NOMO-1 treated with dmso at 0.1 percent for 144 hours (cell line): ENCODE measurements around the gene PPIE.

ENCODE experiments used
- DNase-seq: peaks from one replicate; lab custom pipeline; 2025; ENCODE audit not compliant: unreplicated experiment; lab: John Stamatoyannopoulos, UW

The PPIE gene

GRCh38 chr1:39738622-39739366 lies at the start of gene PPIE:
PPIE (plus strand) TSS chr1:39738882; CDS start chr1:39738901, 19 bp downstream.
- peak; percentile 86 for DNase-seq

DNA sequence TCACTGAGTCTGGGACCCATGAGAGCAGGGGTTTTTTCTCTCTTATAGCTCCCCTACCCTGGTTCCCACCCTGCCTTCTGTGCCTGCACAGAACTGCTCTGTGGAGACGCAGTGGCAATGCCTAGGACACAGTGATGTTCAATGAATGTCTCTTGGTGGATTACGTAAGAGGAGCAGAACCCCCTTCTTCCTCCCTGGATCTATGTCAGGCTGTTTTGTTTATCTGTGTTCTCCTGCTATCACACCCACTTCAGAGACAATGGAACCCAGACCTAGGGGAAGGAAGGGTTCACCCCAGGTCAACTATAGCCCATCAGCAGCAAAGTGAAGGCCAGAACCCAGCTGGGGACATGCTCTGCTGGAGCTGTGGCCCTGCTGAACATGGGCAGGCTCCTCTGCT lies 49.5 kb upstream of the PPIE start:
- no peak for DNase-seq

DNA sequence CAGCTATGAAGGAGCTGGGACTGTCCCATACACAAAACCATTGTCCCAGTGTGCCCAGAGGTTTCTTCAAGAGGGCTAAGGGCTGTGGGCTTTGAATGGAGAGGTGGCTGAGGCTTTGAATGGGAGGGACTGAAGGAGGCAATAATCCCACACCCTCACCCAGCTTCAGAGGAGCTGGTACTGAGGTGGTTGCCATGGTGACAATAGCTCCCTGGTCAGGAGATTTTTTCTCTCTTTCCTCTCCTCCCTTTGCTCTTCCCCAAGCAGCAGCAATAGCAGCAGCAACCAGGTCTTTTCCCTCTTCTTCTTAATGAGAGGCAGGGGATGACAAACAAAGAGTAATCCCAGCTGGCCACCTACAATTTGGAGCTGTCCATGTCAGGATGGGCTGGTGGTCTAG lies 49.0 kb upstream of the PPIE start:
- no peak for DNase-seq

DNA sequence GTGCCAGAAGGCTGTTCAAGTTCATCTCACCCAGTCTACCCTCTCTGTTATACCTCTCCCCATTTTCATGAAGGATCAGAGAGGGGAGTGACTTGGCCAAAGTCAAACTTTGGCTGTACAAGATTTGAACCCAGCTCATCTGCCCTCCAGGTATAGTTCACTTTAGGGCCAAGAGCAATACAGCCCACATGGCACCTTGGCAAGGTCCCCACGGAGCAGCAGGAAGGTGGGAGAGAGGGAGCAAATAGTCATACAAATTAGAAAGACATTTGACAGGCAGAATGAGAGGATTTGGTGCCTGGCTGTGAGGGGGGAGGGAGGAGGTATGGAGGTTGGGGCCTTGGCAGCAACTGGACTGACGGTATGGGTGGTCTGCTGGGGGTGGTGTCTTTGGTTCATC lies 48.5 kb upstream of the PPIE start:
- DNase-seq = no peak

DNA sequence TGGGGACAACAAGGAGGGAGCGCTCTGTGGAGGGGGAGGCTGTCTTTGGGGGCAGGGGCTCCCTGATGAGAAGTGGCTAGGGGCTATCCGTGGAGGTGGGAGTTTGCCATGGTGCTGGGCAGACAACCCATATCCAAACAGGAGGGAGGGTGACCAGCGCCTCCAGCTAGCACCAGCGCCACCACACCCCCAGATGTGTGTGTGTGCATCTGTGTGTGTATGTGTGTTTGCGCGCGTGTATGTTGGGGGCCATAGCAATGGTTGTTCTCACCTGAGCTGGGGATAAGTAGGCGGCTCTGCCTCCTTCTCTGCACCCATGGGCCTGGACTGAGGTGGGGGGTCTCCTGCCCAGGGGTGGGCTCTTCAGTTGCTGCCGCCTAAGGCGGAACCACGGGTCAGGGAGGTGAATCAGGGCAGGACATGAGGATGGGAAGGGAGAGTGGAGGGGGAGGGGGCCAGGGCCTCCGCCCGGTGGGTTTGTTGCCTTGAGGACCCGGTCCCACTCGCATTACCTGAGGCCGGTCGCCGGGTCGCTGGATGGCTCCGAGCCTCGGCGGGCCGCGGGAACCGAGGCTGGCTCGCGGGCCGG lies 47.8 kb upstream of the PPIE start:
- DNase-seq = no peak

DNA sequence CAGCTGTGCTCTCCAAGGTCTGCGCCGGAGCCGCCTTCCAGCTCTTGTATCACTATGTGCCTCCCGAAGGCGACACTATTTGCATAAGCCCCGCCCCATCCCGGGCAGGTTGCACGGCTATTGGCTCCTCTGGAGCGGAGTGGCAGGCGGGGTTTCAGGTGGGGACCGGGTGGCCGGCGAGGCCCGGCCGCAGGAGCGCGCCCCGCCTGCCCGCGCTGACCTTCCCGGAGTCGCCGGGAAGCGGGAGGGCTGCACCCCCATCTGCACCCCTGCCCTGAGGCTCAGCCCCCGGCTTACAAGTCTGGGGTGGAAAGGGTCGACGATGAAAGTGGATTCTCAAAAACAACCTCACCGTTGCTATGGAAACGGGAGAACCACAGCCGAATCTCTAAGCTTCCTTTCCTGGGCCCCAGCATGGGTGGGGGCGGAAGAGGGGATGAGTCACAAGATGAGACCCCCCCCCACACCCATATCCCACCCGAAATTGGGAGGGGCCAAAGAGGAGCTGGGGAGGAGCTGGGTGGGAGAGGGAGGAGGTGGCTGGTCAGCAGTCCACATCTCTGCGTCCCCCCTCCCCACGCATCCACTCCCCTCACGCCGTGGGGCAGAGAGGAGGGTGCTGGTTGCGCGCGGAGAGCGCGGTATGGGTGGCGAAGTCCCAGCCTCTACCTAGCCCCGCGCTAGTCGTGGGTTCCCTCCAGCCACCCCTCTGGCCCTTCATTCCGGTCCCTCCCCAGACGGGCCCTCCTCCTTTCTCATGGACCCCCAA lies 47.1 kb upstream of the PPIE start, which contains the start of gene HPCAL4:
HPCAL4 (minus strand) TSS at position 51 of the 769 bp plus-strand sequence. CDS start 6,830 bp downstream, outside the sequence.
- peak; percentile 84 for DNase-seq

DNA sequence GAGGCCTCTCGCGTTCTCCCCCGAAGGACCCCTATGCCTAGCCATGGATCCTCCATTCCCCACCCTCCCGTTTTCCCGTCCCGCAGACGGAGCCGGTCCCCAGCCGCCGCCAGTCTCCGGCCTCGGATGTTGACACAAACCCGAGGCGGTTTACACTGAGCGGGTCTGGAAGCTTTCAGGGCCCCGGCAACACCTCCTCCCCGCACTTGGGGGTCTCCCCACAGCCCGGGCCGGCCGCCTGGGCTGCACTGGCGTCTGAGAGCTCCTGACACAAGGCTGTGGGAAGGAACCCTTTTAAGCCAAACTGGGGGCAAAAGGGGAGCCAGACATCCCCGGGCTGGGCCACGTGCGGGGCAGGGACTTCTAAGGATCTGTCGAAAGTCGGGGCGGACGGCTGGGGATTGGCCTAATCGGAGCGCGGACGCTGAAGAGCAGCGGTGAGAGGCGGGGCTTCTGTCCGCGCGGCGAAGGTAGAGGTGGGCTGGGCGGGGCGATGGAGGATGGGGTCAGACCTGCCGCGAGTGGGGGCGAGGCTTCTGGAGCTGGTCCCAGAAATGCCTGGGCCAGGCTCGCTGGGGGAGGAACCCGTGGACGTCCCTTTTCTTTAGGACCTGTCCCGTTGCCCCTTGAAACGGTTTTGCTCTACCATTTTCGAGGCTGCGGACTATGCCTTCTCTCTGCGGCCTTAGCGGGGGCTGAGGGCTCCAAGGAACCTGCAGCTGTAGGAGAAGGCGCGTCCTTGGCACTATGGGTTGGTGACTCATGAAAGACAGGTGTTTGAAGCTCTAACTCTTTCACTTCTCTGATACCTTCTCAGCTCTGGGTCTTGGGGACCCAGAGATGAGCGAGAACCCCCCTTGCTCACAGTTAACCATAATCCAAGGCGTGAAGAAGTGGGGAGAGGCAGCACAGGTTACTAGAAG lies 46.3 kb upstream of the PPIE start:
- DNase-seq = no peak

DNA sequence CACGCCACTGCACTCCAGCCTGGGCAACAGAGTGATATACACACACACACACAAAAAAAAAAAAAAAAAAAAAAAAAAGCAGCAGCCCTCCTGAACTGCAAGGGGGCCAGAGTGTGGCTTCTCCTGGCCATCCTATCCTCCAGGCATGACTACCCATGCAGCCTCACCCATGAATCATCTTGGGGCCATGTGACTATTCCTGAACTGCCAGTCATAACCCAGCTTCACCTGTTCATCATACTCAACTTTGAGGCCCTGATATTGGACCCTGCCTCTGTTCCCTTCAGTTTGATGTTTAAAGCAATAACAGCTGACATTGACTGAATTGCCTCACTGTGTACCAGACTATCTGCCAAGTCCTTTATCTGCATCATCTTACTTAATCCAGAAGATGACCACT lies 44.7 kb upstream of the PPIE start:
- DNase-seq = no peak

- DNase-seq = no peak
These were observed 43.7 kb upstream of the PPIE start for GRCh38 chr1:39695016-39695415.

GRCh38 chr1:39696448-39696847 lies 42.2 kb upstream of the PPIE start:
- no peak for DNase-seq

- DNase-seq = no peak
These were observed 40.1 kb upstream of the PPIE start for GRCh38 chr1:39698568-39698967.

- no peak for DNase-seq
These were observed 39.3 kb upstream of the PPIE start for GRCh38 chr1:39699419-39699818.

- no peak for DNase-seq
These were observed 38.3 kb upstream of the PPIE start for GRCh38 chr1:39700348-39700747.

- no peak for DNase-seq
These were observed 37.6 kb upstream of the PPIE start for GRCh38 chr1:39701049-39701439.

GRCh38 chr1:39704757-39705156 lies 33.9 kb upstream of the PPIE start:
- no peak for DNase-seq

DNA sequence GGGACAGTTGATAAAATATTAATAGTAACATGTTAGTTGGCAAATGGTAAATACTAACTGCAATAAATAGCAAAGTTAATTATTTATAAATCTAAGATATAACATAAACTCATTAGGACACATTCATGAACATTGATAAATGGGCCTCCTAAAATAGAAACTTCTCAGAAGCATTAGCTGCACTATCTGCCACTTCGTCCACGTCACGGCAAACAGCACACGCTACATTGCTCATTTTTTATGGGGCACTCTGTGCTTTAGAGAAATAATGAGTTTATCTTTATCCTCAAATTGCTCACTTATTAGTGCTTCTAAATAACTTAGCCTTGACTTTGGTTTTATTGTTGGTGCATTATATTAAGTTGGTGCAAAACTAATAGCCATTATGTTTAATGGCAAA lies 31.2 kb upstream of the PPIE start:
- DNase-seq = no peak

GRCh38 chr1:39711104-39711965 lies 27.3 kb upstream of the PPIE start:
- DNase-seq = no peak

DNA sequence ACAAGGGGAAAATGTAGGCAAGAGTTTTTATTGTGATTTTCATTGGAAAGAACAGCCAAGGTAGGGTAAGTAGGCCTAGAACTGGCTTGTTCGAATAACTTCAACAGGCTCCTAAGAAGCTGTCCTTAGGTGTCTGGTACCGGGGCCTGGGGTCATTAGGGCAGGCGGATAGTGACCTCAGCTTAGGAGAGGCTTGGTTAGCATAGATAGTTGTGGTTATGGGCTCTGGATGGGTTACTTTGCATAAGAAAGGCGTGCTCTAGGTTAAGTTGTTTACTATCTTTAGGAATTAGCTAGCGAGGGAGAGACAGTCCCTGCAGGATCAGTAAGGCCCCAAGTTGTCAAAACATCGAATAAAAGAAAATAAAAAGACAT lies 26.7 kb upstream of the PPIE start:
- DNase-seq = no peak

GRCh38 chr1:39713557-39713956 lies 25.1 kb upstream of the PPIE start:
- DNase-seq = no peak

- DNase-seq = no peak
These were observed 20.9 kb upstream of the PPIE start for GRCh38 chr1:39717809-39718208.
